HG03571 (cell line): ENCODE measurements around the gene IGF2R.
"Not testable (repeated sequence)": the region's sequence is repeated elsewhere in the genome, so short reads cannot be mapped to it uniquely, and the experiment has no call there.

Source experiments
- ATAC-seq: cut with Tn5 transposase; IDR thresholded peaks from one replicate; pipeline ENCODE4 v1.9.1; 2021; ENCODE audit not compliant: unreplicated experiment

The IGF2R gene

DNA sequence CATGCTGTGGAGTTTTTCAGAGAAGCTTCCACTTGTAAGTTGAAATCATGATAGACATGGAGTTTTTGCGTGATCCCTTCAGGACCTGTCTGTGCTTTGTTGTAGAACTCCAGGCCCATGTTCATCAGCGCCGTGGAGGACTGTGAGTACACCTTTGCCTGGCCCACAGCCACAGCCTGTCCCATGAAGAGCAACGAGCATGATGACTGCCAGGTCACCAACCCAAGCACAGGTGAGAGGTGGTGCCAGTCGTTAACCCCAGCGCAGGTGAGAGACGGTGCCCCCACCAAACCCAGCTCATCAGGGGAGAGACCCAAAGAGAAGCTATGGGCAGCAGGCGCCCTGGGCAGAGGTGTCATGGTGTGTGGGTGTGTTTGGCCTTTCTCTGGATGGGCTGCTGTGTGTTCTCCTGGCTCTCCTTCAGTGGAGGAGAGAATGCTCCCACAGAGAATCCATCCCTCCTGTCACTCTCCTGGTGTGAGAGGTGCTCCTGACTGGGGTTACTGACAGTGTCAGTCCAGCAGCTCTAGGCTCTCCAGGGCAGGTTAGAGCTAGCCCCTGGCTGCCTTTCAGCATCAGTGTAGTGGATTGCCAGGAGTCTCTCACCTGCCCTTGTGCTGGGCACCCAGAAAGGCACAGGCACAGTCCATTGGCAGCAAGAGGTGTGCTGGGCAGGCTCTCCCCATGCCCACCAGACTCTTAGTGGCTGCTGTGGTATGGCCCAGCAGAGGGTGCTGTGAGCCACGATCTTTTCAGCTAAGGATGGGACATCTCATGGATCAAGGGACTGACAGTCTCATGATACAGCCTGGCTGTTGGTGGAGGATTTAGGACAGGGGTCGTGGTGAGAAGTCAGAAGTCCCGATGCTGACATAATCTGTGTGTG lies 103.2 kb downstream of the IGF2R start:
- no peak for ATAC-seq

GRCh38 chr6:160073272-160073671 lies 104.4 kb downstream of the IGF2R start:
- ATAC-seq, result no peak

DNA sequence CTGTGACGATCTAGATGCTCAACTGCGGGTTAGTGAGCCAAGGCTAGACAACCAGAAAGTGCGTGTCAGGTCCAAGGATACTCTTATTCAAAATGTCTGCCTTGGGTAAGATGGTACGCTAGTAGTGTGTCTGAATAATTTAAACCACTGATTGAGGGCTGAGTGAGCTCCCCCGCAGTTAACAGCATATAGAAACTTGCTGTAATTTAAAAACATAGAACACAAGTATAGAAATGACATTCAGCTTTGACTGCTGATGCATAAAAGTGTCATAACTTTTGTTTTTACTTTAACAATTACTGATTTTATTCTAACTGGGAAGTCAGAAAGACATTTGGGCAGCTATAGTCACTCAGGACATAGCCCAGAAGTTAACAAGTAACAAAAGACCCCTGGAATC lies 107.1 kb downstream of the IGF2R start:
- no peak for ATAC-seq

GRCh38 chr6:160077024-160077423 lies 108.1 kb downstream of the IGF2R start:
- ATAC-seq, result no peak

DNA sequence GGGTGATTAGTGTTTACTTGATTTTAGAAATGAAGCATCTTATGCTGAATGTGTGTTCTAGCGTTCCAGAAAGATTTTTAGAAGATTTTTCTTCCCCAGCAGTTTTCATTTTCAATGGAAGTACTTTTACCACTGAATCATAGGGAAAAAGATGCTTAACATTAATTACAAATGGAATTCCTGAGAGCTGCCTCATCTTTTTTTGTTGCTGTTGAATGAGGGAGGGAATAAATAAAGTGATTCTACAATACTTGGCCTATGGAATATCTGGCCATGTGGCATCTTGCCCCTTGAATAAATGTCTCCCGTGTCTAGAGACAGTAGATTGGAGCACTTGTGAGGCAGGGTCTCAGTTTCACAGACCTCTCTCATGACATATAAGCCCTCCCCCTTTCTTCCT lies 108.6 kb downstream of the IGF2R start:
- no peak for ATAC-seq

DNA sequence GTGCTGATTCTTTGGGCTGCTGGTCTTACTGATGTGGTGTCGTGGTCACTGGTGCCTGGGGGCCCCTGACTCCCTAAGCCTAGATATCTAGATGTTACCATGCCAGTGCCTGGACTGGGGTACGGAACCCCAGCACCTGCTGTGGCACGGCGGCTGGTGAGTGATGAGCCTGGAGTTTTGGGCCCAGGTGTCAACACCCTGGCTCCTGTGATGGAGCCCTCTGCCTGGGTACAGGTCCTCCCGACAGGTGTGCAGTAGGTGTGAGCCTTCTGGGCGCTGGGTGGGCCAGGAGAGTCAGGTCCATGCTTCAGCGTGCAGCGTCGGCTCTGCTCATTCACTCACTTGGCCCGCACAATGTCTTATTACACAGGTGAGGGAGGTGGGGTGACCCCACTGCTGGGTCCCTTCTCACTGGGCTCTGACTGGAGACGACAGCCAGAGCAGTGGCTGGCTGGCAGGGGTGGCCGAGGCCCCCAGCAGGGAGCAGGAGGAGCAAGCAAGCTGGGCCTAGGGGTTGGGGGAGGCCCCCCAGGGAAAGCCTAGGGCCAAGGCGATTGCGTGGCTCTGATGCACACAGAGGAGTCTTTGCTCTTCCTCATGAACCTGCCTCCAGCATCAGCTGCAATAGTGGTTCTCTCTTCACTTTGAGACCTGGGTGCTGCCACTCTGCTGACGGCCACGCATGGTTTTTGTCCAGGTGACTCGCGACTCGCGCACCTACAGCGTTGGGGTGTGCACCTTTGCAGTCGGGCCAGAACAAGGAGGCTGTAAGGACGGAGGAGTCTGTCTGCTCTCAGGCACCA lies 110.2 kb downstream of the IGF2R start:
- ATAC-seq, result no peak

GRCh38 chr6:160079686-160080043 lies 110.8 kb downstream of the IGF2R start:
- ATAC-seq, result no peak

- no peak for ATAC-seq
Observed at GRCh38 chr6:160080097-160080496, 111.2 kb downstream of the IGF2R start.

DNA sequence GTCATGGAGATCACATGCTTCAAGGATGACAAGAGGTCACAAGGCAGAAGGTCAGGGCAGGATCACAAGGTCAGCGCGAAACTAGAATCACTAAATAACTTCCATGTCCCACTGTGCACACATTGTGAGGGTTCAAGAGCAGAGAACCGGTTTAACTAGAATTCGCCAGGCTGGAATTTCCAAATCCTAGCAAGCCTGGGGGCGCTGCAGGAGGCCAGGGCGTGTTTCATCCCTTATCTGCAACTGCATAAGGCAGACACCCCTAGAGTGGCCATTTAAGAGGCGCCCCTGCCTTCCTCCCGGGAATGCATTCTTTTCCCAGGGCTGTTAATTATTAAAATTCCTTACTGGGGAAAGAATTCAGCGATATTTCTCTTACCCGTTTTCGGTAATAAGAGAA lies 112.5 kb downstream of the IGF2R start:
- no peak for ATAC-seq

DNA sequence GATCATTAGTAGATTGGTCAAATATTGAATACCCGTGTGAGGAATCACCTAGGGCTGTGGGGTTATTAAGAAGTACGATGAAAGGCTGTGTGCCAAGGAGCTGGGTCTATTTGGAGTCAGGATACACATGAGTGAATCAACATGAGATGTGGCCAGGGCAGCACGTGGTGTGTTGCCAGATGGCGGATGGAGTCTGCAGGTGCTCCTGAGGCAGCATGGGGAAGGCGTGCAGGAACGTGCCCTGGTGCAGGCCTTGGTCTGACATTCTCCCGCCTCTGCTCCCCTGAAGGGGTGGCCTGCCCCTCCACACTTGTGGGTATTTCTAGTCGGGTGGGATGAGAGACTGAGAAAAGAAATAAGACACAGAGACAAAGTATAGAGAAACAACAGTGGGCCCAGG lies 113.7 kb downstream of the IGF2R start:
- ATAC-seq, result no peak

DNA sequence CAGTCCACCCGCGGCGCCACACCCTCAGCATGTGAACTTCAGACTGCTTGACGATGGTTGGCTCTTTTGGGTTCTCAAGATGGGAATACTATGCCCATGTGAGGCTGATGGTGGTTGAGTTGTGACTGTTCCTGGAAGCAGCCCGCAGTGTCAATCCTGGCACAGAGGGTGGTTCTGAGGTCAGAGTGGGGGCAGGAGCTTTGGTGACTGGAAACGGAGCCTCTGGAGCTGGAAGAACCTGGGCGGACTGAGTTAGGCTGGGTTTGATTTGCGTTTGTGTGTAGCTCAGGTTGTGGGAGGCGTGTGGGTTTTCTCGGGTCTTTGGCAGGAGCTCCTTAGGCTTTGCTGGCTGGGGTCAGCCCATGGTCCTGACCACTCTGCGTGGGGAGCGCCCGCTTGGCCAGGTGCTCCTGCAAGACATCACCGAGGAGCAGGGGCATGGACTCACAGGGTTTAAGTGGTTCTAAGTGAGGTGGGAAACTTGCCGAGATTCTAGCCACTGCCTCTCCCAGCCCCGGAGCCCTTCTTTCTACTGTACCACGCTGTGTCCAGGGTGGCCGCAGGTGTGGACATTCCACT lies 115.4 kb downstream of the IGF2R start:
- ATAC-seq, result no peak

DNA sequence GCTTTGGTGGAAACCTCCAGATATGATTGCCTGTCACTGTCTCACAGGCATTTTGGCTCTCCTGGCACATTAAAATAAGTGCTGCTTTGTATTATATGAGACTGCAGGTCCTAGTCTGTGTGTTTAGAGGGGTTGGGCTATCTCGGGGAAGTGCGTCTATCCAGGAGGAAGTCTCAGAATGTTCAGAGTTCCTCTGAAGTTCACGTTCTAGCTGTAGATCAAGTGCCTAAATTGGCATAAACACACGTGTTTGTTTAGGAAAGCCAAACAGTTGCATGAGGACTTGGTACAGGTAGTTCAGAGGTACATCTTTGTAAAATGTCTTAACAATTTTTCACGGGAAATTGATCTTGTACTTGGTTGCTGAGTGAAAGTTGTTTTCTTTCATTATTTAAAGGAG lies 116.3 kb downstream of the IGF2R start:
- ATAC-seq, result no peak

DNA sequence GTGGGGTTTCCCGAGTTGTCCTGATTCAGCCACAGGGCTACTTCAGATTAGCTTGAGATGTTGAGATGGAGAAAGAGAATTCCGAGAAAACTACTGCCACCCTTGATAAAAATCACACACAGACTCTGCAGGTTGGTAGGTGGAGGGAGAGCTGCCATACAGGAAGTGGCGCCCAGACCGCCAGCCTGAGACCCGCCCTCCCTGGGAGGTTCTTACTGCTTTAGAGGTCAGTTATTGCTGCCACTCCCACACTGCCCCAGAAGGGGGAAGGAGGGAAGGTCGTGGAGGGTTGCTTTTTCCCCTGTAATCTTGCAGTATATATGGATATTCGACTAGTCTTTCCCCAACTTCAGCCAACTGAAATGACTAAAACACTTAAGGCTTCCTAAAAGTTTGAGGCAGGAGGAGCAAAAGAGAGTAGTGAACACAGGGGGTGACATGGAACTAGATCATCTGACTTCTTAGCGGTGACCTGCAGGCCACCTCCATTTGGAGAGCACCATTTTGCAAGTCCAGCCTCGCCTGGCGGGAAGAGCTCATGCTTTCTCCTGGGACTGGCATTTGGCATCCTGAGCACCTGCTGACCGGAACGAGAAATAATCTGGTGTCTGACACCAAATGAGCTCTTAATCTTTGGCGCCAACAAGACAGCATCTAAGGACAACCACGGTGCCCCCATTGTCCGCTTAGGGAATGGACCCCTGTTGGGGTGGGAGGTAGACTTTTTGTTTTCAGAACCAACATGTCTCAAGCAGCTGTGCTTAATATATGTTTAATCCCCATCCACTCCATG lies 117.0 kb downstream of the IGF2R start:
- ATAC-seq, result no peak

- no peak for ATAC-seq
Observed at GRCh38 chr6:160086754-160087153, 117.9 kb downstream of the IGF2R start.

DNA sequence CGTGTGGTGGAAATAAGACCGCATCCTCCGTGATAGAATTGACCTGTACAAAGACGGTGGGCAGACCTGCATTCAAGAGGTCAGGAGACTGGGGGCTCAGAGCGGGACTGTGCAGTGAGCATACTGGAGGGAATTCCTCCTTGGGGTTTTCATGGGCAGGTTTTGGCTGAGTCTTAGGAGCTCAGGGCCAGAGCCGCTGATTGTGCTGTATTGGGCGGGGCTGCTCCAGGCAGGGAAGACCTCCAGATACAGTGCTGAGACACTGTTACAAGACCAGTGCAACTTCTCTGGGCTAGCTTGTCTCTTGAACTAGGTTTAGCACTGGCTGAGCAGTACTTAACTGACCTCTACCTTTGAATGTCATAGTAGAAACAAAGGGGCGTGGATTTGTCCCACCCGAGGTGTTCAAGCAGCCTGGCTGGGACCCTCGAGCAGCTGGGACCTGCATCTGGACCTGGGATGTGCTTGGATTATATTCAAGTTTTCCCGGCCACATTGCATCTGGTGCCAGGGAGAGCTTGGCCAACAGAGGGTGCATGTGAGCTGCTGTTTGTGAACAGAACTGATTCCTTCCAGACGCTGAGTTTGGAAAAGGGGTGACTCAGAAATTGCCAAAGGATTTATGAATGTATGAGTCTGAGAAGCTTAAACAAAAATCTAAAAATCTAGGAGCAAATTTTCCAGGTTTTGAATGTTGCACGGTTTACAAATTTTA lies 119.3 kb downstream of the IGF2R start:
- no peak for ATAC-seq

DNA sequence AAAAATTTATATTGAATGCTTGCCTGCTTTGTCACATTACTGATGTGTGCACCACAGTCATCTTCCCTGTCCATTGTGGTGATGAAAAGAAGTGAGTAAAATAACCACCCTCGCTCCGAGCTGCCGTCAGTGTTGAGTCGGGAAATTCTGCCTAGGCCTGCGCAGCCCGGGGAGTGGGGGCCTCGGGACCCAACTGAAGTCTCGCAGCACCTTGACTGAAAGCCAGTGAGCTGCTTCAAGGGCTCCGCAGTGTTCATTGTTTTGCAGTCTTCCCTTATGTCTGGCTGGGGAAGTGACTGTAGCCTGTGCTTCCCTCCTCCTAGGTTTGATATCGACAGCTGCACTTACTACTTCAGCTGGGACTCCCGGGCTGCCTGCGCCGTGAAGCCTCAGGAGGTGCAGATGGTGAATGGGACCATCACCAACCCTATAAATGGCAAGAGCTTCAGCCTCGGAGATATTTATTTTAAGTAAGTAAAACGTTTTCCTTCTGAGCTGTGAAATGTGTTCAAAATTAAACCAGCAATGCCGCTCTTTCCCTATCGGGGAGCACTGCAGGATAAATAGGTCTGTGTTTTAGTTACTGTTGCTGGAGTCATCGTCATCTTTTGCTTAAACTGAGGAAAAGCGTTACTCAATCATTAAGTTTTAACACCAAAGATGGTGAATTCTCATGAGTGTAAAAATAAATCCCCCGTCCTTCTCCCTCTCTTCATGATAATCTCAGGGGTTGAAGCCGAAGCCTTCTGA lies 120.1 kb downstream of the IGF2R start:
- no peak for ATAC-seq

GRCh38 chr6:160089534-160089897 lies 120.6 kb downstream of the IGF2R start:
- ATAC-seq, result no peak

DNA sequence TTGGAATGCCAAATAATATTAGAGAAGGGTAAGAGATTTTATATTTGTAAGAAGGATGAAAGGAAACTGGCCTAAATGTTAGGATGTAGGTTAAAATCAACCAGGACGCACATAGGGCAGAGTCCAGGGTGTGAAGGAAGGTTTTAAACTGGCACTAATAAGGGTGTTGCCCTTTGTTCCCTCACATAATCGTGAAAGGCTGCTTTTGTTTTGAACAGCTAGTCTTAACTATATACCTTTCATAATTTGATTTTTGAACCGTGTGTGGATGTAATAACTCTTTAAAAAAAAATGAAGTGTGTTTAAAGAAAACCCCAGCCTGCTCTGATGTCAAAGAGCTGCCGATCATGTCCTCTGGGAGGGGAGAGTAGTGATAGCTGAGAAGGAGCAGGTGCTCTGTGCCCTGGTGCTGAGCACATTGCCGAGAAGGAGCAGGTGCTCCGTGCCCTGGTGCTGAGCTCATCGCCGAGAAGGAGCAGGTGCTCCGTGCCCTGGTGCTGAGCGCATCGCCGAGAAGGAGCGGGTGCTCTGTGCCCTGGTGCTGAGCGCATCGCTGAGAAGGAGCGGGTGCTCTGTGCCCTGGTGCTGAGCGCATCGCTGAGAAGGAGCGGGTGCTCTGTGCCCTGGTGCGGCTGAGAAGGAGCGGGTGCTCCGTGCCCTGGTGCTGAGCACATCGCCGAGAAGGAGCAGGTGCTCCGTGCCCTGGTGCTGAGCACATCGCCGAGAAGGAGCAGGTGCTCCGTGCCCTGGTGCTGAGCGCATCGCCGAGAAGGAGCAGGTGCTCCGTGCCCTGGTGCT lies 121.8 kb downstream of the IGF2R start:
- ATAC-seq, result not testable (repeated sequence)

GRCh38 chr6:160092176-160092575 lies 123.3 kb downstream of the IGF2R start:
- ATAC-seq, result not testable (repeated sequence)
